Measurements from ENCODE around the gene QDPR.

Gene QDPR

DNA sequence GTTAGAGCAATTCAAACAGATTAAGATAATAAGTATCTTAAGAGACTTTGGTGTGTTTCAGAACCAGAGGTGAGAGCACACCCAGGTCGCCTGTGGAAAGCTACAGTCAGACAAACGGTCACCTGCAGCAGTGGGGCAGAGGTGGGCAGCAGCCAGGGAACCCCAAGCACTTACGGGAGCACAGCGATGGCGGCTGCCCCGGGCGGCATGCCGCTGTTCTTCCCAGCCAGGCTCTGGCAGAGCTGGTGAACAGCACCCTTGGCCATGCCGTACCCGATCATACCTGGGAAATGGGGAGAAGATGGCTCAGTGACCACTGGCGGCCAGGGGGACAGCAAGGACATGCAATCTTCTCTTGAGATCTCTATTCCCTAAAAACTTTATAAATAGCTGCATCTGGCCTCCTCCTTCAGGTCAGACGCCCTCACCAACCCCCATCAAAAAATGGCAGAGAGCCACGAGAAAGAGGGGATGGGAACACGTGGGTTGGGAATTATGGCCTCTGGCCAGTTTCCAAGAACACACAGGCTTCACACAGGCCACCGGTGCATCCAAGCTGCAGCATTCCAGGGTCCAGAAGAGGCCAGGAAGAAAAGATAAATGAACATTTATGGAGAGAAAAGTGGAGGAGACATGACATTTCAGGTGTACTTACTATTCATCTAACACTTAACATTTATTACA, 19.7 kb downstream of the QDPR start:
- H3K4me3 ChIP-seq (ENCODE audit: low read length), result no peak overlapping the region
- peak; percentile 6 for DNase-seq (ENCODE audit: low read depth)

GRCh38 chr4:17491196-17491595, 20.7 kb downstream of the QDPR start:
- no peak for TF ChIP-seq CTCF (conservative IDR thresholded peaks at IDR 0.05; ENCODE audit: low read length)
- DNase-seq (ENCODE audit: low read depth), result no peak
- H3K4me3 ChIP-seq (ENCODE audit: low read length), result no peak overlapping the region

More for the DNA sequence above, 19.7 kb downstream of the QDPR start:
- no peak for TF ChIP-seq CTCF (conservative IDR thresholded peaks at IDR 0.05; ENCODE audit: low read length)

DNA sequence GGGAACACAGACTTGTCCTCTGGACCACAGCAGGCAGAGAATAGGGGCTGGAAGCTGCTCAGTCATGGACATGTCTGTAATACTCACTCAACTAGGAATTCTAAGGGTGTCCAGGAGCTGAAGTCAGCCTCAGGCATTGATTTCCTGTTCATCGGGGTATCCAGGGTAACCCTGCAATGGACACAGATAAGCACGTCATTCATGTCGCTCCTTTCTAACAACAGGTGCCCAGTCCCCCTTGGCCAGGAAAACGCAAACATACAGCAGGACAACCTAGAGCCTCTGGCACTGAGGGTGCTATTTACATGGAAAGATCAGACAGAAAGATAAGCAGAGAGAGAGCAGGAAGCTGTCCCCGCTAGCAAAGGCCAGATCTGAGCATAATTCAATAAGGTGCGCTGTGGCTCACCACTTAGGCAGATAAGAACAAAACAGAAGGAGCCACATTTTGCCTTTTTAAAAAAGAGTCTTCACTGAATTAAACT, 21.3 kb downstream of the QDPR start:
- H3K4me3 ChIP-seq (ENCODE audit: low read length), result no peak overlapping the region
- no peak for TF ChIP-seq CTCF (conservative IDR thresholded peaks at IDR 0.05; ENCODE audit: low read length)
- no peak for DNase-seq (ENCODE audit: low read depth)

GRCh38 chr4:17489721-17490120, 22.2 kb downstream of the QDPR start:
- H3K4me3 ChIP-seq (ENCODE audit: low read length), result no peak overlapping the region
- TF ChIP-seq CTCF (conservative IDR thresholded peaks at IDR 0.05; ENCODE audit: low read length), result no peak
- DNase-seq (ENCODE audit: low read depth), result no peak

DNA sequence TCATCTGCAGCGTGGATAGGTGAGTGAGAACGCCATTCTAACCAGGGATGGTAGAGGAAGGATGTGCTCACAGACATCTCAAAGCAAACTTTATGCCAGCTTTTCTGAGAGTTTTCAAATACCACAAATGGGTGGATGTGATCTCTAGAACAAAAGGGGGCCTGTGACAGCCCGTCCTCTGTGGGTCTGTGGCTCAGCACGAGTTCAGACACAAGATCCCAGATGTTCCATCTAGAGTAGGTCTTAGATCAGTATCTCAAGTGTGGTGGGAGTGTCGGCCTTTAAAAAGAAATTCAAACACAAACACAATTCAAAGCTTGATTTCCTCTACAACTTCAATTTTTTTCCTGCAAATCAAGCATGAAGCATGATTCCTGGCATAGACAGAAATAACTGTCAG, 22.8 kb downstream of the QDPR start:
- no peak for DNase-seq (ENCODE audit: low read depth)
- TF ChIP-seq CTCF (conservative IDR thresholded peaks at IDR 0.05; ENCODE audit: low read length), result no peak
- H3K4me3 ChIP-seq (ENCODE audit: low read length), result no peak overlapping the region

DNA sequence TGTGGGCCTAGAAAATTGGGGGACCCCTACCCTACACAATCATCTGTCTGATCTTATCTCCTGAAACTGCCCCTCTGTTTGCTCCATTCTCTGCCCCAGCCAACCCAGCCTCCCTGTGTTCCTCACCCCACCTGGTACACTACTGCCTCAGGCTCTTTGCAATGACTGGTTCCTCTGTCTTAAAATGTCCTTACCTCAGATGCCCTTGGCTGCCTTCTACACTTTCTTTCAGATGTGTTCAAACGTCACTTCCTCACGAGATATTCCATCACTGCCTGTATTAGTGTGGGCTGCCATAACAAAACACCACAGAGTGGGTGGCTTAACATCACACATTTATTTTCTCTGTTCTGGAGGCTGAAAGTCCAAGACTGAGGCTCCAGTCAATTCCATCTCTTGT, 29.2 kb downstream of the QDPR start:
- no peak for TF ChIP-seq CTCF (conservative IDR thresholded peaks at IDR 0.05; ENCODE audit: low read length)

DNA sequence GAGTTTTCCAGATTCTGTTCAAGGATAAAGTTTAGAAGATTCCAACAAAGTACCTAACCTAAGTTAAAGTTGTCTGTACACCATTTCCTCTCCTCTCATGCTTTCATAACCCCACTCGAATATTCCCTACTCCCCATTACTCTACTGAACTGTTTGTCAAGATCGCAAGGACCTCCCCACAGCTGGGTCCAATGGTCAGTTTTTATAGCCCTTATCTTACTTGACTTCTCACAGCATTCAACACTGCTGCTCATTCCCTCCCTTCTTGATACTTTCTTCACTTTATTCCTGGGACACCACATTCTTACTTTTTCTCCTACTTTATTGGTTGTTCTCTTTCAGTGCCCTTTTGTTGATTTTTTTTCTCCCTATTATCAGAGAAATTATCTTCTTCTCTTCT, 30.9 kb downstream of the QDPR start:
- DNase-seq (ENCODE audit: low read depth), result no peak
- TF ChIP-seq CTCF (conservative IDR thresholded peaks at IDR 0.05; ENCODE audit: low read length), result no peak
- H3K4me3 ChIP-seq (ENCODE audit: low read length), result no peak overlapping the region

More for the DNA sequence above, 29.2 kb downstream of the QDPR start:
- no peak overlapping the region for H3K4me3 ChIP-seq (ENCODE audit: low read length)
- no peak for DNase-seq (ENCODE audit: low read depth)
